Uterus (tissue), 4 donors: ENCODE measurements around the gene COL8A1. TPM values are rescaled to one million over a fixed set of nuclear protein-coding genes. Genes with fewer than 3 reads are reported as not detected.

Experiments
- DNase-seq, 2 donors: peaks; one replicate each; pipeline ENCODE4 v3.0.0-alpha.2; 2019 to 2020
- H3K27ac ChIP-seq, 2 donors: fragments of 200-600 bp; sonication (generic); 1 replicate in 1 of 2; 2 replicates in 1 of 2; pipeline ENCODE4 v1.5.1; 2016 to 2018
- H3K27me3 ChIP-seq, 2 donors: fragments of 200-600 bp; sonication (generic); one replicate each; pipeline ENCODE4 v1.5.1; 2018 to 2019; ENCODE audit warnings: control low read depth in 1 of 2
- H3K36me3 ChIP-seq, 2 donors: fragments of 200-600 bp; sonication (generic); one replicate each; pipeline ENCODE4 v1.5.1; 2019; ENCODE audit warnings: control low read depth in 1 of 2
- H3K4me1 ChIP-seq, 2 donors: fragments of 200-600 bp; sonication (generic); one replicate each; pipeline ENCODE4 v1.5.1; 2018 to 2019; ENCODE audit warnings: control low read depth in 1 of 2
- H3K4me3 ChIP-seq, 2 donors: fragments of 200-600 bp; sonication (generic); 1 replicate in 1 of 2; 2 replicates in 1 of 2; pipeline ENCODE4 v1.5.1; 2018 to 2019; ENCODE audit warnings: mild to moderate bottlenecking in 1 of 2
- H3K9me3 ChIP-seq, 2 donors: fragments of 200-600 bp; sonication (generic); one replicate each; pipeline ENCODE4 v1.5.1; 2019; ENCODE audit warnings: control low read depth in 1 of 2
- POLR2A ChIP-seq, 2 donors: fragments of 450-650 bp; IDR thresholded peaks; one replicate each; pipeline ENCODE4 v1.6.1; 2016; ENCODE audit warnings: antibody characterized with exemption in 2 of 2, mild to moderate bottlenecking in 1 of 2, moderate library complexity in 1 of 2
- intact Hi-C: fragments of 100-400 bp; cut with DNase I; formaldehyde crosslinking; loops from one replicate; pipeline ENCODE4 v1.15.1; 2023; ENCODE audit warnings: low total_unique reads
- total RNA-seq, 4 donors: library from RNA; depleted of rRNA in 3 of 4; stranded (reverse); fragments of >200 nt in 3 of 4; gene quantifications; one replicate each; pipeline versions ENCODE4 v1.1.0 to v1.2.4, GENCODE V29; 2014 to 2023
- TF ChIP-seq, protein P1 (sequence below), 4 experiments: fragments of 200-600 bp in 2 of 4; fragments of 450-650 bp in 2 of 4; sonication (generic) in 2 of 4; IDR thresholded peaks; one replicate each; pipeline ENCODE4 v1.5.1; 2016 to 2019; ENCODE audit warnings: antibody characterized with exemption in 4 of 4, mild to moderate bottlenecking in 2 of 4, moderate library complexity in 1 of 4
- donor health status: DM: yes; HTN: yes; CAD: no.

Gene COL8A1
- total RNA-seq, 4 donors from 2014 or later: 2.6 to 30.9 (median 18.0) TPM

DNA sequence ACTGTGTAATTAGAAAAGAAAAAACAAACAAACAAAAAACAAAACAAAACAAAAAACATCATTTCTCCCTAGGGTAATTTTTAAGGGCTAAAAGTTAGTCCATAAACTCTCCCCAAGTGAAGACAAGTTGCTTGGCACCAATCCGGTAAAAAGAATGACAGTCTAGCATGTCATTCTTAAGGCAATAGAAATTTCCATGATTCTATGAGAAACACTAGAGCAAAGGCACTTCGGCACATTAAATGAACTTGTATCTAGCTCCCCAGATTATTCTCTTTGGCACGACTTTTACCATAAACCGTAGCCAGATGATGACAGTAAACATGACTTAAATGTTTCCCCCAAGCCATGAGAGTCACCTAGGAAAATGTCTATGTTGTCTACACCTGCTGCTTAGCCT is 10.1 kb downstream of the COL8A1 start:
- Histone ChIP-seq H3K4me1 (no peaks in the 10 kb centered on the region), H3K27ac (peak overlapping the region in 1 of 2 donors; percentile 5), H3K36me3 (no peaks in the 10 kb centered on the region), H3K27me3 (no peaks in the 10 kb centered on the region), H3K4me3 (no peak overlapping the region), H3K9me3 (no peaks in the 10 kb centered on the region)
- DNase-seq: no peak
- intact Hi-C loops: no loop called here
- TF ChIP-seq POLR2A (IDR thresholded peaks at IDR 0.05): no peak
- TF ChIP-seq, protein P1, sequence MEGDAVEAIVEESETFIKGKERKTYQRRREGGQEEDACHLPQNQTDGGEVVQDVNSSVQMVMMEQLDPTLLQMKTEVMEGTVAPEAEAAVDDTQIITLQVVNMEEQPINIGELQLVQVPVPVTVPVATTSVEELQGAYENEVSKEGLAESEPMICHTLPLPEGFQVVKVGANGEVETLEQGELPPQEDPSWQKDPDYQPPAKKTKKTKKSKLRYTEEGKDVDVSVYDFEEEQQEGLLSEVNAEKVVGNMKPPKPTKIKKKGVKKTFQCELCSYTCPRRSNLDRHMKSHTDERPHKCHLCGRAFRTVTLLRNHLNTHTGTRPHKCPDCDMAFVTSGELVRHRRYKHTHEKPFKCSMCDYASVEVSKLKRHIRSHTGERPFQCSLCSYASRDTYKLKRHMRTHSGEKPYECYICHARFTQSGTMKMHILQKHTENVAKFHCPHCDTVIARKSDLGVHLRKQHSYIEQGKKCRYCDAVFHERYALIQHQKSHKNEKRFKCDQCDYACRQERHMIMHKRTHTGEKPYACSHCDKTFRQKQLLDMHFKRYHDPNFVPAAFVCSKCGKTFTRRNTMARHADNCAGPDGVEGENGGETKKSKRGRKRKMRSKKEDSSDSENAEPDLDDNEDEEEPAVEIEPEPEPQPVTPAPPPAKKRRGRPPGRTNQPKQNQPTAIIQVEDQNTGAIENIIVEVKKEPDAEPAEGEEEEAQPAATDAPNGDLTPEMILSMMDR (IDR thresholded peaks at IDR 0.05): no peak

DNA sequence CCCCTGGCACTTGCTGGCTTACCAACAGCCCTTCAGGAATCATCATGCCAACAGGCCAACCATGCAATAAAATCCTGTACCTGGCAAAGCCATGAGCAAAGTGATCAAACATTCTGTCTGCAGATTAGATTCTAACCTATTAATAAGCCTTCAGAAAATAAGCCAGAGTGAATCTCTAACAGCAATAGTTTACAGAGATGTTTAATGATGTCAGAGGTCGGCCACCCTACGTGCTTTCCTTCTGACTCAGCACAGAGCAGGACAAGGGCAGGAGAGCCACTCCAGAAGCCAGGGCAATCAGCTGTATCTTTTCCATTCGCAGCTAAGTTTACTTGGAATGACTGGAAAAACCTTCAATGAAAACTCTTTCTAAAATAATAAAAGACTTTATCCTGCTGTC is 13.1 kb downstream of the COL8A1 start:
- peak; percentile 29 to 57 for DNase-seq
- intact Hi-C loops: no loop called here

DNA sequence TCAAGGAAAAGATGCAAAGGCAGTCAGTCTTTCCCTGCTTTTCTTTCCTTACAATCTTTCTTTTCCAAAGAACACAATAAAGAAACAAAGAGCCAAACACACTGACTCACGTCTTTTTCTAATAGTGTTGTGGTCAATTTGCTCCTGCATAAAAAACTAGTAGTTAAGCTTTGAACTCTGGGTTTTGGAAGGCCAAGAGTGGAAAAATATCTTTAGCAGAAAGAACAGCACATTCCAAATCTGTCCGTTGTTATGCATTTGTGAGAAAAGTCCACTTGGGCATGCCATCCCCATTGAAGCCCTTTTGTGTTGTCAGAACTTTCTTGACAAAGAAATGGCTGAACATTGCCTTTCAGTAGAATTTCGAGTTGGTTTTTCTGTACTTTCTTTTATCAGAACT is 18.2 kb downstream of the COL8A1 start:
- no peak overlapping the region for H3K27ac ChIP-seq
- DNase-seq: no peak
- TF ChIP-seq POLR2A (IDR thresholded peaks at IDR 0.05): no peak
- TF ChIP-seq, protein P1 (IDR thresholded peaks at IDR 0.05): no peak
- no peaks in the 10 kb centered on the region for H3K9me3 ChIP-seq
- H3K36me3 ChIP-seq: no peaks in the 10 kb centered on the region
- H3K27me3 ChIP-seq: no peaks in the 10 kb centered on the region
- no peaks in the 10 kb centered on the region for H3K4me1 ChIP-seq
- no peak overlapping the region for H3K4me3 ChIP-seq
- intact Hi-C loops: no loop called here

More for the DNA sequence above, 13.1 kb downstream of the COL8A1 start:
- no peak overlapping the region for H3K4me3 ChIP-seq
- no peaks in the 10 kb centered on the region for H3K9me3 ChIP-seq
- TF ChIP-seq, protein P1 (IDR thresholded peaks at IDR 0.05): no peak
- TF ChIP-seq POLR2A (IDR thresholded peaks at IDR 0.05): no peak
- no peaks in the 10 kb centered on the region for H3K27me3 ChIP-seq
- no peak overlapping the region for H3K27ac ChIP-seq
- H3K36me3 ChIP-seq: no peaks in the 10 kb centered on the region
- no peaks in the 10 kb centered on the region for H3K4me1 ChIP-seq

DNA sequence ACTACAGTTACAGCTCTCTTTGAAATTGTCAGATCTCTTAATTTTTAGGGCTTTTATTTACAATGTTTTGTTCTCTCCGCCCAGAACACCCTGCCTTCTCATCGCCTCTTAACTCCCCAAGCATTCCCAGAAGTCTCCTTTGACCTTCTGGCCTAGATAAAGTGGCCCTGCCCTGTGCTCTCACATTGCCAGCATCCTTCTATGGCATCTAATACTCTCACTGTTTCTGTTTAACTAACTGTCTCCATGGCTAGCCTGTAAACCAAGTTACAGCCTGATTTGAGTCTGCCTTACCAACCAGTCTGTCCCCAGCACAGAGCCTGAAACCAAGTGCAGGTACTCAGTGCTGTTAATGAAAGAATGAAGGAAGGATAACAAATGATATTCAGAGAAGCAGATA is 19.9 kb downstream of the COL8A1 start:
- intact Hi-C loops: no loop called here
- DNase-seq: no peak
- Histone ChIP-seq H3K27me3 (no peaks in the 10 kb centered on the region), H3K4me1 (no peaks in the 10 kb centered on the region), H3K27ac (no peak overlapping the region), H3K9me3 (no peaks in the 10 kb centered on the region), H3K4me3 (no peak overlapping the region), H3K36me3 (no peaks in the 10 kb centered on the region)
- TF ChIP-seq, protein P1 (IDR thresholded peaks at IDR 0.05): no peak

DNA sequence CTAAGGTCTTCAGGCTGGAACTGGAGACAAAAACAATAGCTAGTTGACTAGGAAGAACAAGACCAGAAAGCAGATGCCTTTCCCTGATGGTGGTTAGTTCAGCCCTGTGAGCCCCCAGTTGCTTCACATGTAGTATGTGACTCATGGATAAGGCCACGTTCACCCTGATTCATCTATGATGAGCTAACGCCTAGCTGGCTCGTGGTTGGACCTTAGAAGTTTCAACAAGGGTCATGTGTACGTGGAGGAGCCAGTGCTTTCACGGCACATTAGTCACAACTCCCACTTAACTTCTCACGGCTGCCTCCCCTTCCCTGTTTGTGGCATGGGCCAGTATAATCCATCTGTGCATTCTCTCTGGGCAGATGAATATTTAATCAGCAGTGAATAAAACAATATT is 20.6 kb downstream of the COL8A1 start:
- Histone ChIP-seq H3K4me1 (no peaks in the 10 kb centered on the region), H3K9me3 (no peaks in the 10 kb centered on the region), H3K27ac (peak overlapping the region in 1 of 2 donors; percentile 55), H3K27me3 (no peaks in the 10 kb centered on the region), H3K4me3 (no peak overlapping the region), H3K36me3 (no peaks in the 10 kb centered on the region)
- TF ChIP-seq, protein P1 (IDR thresholded peaks at IDR 0.05): no peak
- no peak for TF ChIP-seq POLR2A (IDR thresholded peaks at IDR 0.05)
- intact Hi-C loops: no loop called here
- peak; percentile 52 to 67 for DNase-seq
